Fibroblast of skin of right biceps (primary cell): ENCODE data around the gene SERPINB8.

ENCODE experiments used
- DNase-seq: peaks from one replicate; pipeline ENCODE4 v3.0.0-alpha.2; 2013

Gene SERPINB8

DNA sequence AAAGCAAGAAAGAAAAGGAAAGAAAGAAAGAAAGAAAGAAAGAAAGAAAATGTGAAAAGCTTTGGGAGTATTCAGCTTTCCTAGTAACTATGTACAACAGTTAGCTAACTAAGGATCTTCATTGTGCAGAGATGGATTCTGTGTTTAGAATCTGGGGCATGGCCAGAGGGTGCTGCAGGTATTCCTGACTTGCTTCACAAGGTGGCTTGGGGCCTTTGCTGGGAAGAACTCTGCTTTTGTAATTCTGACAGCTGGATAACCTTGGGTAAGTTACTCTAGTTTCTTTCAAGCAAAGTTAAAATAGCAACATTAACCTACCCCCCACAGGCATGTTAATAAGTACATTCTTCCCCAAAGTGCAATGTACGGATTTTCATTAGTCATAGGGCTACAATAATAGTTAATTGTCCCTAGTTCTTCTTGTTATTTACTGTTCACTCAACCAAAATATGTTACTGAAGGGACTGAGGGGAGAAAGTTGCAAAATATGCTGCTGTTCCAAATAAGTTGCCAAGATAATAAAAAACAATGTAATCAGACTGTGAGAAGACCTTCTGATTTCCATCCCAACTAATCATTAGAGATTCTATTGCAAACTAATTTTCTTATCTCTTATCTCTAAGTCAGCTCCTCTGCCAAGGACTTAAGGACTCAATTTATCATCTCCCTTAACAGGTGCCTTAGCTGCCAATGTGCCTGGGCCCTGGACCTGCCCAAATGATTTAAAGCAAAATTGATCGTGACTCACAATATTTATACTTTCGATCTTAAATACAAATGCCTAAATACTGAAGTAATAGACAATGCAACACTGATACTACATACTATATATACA lies 50.3 kb downstream of the SERPINB8 start:
- peak; percentile 6 for DNase-seq

- DNase-seq = no peak
Measured at GRCh38 chr18:64026350-64026749, 56.5 kb downstream of the SERPINB8 start.

DNA sequence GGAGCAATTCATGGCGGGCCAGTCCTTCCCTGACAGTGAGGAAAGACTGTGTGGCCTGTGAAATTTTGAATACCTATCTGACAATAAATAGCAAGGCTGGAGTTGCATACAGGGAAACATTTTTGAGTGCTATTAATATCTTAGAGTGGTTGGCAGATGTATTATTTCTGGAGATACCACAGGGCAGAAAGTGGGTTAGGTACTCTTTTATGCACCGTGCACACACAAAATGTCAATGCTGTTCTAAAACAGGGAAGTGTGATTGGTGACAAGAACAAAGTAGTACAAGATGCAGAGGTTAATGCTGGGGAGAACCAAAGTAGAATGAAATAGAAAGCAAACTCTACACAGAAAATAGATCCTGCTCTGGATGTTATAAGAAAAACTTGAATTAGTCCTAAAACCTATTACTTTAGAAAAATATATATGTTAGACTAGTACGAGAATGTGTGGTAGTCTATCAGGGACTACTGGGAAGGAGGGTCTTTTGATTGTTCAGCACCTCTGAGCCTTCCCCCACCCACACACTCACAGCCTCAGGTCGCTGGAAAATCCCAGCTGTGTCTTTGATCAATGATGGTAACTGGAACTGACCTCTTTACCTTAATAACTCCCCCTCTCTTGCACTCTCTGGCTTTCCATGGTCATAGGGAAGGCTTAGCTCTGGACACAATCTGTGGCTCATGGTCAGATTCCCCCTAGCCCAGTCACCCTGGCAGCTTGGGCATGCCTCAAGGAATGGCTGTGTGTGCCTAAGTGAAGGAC lies 58.2 kb downstream of the SERPINB8 start:
- DNase-seq = no peak

GRCh38 chr18:64029096-64029495 lies 59.2 kb downstream of the SERPINB8 start:
- DNase-seq = no peak

- DNase-seq = no peak
Measured at GRCh38 chr18:64031411-64031810, 61.5 kb downstream of the SERPINB8 start.

DNA sequence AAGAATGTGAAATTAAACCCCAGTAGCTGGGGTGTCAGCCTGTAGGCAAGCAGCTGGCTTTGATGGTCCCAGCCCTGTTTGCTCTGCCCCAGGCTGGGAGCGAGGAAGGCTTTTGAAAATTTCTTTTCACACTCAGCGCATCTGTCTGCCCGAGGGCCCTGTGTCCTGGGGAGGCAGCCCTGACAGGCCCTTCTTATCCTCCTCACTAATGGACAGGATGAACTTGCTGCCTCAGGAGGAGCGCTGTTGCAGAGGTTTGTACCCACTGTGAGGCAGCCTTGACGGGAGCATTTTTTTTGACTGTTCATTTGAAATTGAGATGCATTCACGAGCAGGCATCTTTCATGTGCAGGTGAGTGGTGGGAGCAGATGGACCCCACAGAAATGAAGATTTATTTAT lies 62.4 kb downstream of the SERPINB8 start:
- no peak for DNase-seq

- DNase-seq = peak; percentile 28
Measured at GRCh38 chr18:64037812-64038414, 68.0 kb downstream of the SERPINB8 start.
